SU-DHL-6 (cell line): Measurements from ENCODE around the gene KCNJ9.

Experiments
- CTCF ChIP-seq: fragments of 200-600 bp; sonication (generic); IDR thresholded peaks from one replicate; pipeline ENCODE4 v1.5.1; 2017; ENCODE audit warnings: antibody characterized with exemption, mild to moderate bottlenecking, low read length, moderate library complexity; ENCODE audit not compliant: insufficient read depth, poor library complexity, severe bottlenecking
- EZH2phosphoT487 ChIP-seq: fragments of 200-600 bp; sonication (generic), shearing (Covaris generic); conservative IDR thresholded peaks from 2 replicates; pipeline ENCODE4 v1.6.1; 2018; ENCODE audit warnings: mild to moderate bottlenecking, antibody characterized with exemption, low read length, moderate library complexity, mixed read lengths

- TF ChIP-seq CTCF = no peak
- TF ChIP-seq EZH2phosphoT487 = no peak
Observed at GRCh38 chr1:160032165-160032820, 49.0 kb upstream of the KCNJ9 start.
